HEK293 (cell line): ENCODE results near the gene DLL4.

Experiments used
- REST ChIP-seq: fragments of 450-650 bp; formaldehyde crosslinking; IDR thresholded peaks from 2 replicates; pipeline ENCODE4 v1.5.1; 2016; ENCODE audit warnings: missing biosample characterization, missing genetic modification characterization
- YY1 ChIP-seq: fragments of 450-650 bp; formaldehyde crosslinking; IDR thresholded peaks from 2 replicates; pipeline ENCODE4 v1.5.1; 2018; ENCODE audit warnings: missing biosample characterization, missing genetic modification characterization
- ZBTB8A ChIP-seq: fragments of 450-650 bp; formaldehyde crosslinking; IDR thresholded peaks from 2 replicates; pipeline ENCODE4 v1.5.1; 2016; ENCODE audit warnings: missing biosample characterization, missing genetic modification characterization
- ZNF121 ChIP-seq: fragments of 450-650 bp; formaldehyde crosslinking; IDR thresholded peaks from 2 replicates; pipeline ENCODE4 v1.5.1; 2016; ENCODE audit warnings: missing biosample characterization, missing genetic modification characterization
- ZNF174 ChIP-seq: fragments of 450-650 bp; formaldehyde crosslinking; IDR thresholded peaks from 2 replicates; pipeline ENCODE4 v1.5.0; 2017; ENCODE audit warnings: missing biosample characterization, mild to moderate bottlenecking, missing genetic modification characterization
- ZNF311 ChIP-seq: fragments of 450-650 bp; formaldehyde crosslinking; IDR thresholded peaks from 2 replicates; pipeline ENCODE4 v1.5.1; 2017; ENCODE audit warnings: missing biosample characterization, missing genetic modification characterization, borderline replicate concordance
- ZNF354C ChIP-seq: fragments of 450-650 bp; formaldehyde crosslinking; IDR thresholded peaks from 2 replicates; pipeline ENCODE4 v1.5.1; 2016; ENCODE audit warnings: missing biosample characterization, missing genetic modification characterization, low read depth, borderline replicate concordance
- ZNF561 ChIP-seq: fragments of 450-650 bp; IDR thresholded peaks from 2 replicates; pipeline ENCODE4 v1.5.1; 2018; ENCODE audit warnings: missing biosample characterization, missing genetic modification characterization, borderline replicate concordance
- ZNF777 ChIP-seq: fragments of 450-650 bp; formaldehyde crosslinking; IDR thresholded peaks from 2 replicates; pipeline ENCODE4 v1.5.1; 2017; ENCODE audit warnings: missing biosample characterization, missing genetic modification characterization, borderline replicate concordance
- ZSCAN16 ChIP-seq: fragments of 450-650 bp; formaldehyde crosslinking; IDR thresholded peaks from 2 replicates; pipeline ENCODE4 v1.5.1; 2016; ENCODE audit warnings: missing biosample characterization, missing genetic modification characterization
- TF ChIP-seq, protein P1 (sequence below): fragments of 450-650 bp; formaldehyde crosslinking; IDR thresholded peaks from 2 replicates; pipeline ENCODE4 v1.5.1; 2016; ENCODE audit warnings: missing biosample characterization, missing genetic modification characterization

DNA sequence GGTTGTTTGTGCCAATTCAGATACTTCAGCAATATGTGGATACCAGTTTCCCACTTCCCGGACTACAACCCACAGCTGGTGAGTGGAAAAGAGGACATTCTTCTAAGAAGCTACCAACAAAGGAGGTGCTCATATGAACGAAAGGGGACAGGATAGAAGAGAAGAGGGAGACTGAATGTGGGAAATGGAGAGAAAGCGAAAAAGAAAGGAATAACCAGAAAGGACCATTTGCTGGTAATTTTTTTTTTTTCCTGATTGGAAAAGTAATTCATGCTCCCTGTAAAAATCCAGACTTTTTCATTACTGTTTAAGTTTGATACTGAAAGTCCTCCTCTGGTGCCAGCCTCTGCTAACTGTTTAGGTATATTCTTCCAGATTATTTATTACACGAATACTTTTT is 22.6 kb downstream of the DLL4 start:
- TF ChIP-seq REST (tag by site-specific recombination) (no peak), ZNF777 (tag by site-specific recombination) (no peak), ZNF174 (tag by site-specific recombination) (no peak), ZSCAN16 (tag by site-specific recombination) (no peak), ZBTB8A (tag by site-specific recombination) (no peak), ZNF311 (tag by site-specific recombination) (no peak), ZNF354C (tag by site-specific recombination) (no peak), YY1 (tag by site-specific recombination) (no peak), ZNF561 (tag by site-specific recombination) (no peak), ZNF121 (tag by site-specific recombination) (no peak)
- TF ChIP-seq, protein P1, sequence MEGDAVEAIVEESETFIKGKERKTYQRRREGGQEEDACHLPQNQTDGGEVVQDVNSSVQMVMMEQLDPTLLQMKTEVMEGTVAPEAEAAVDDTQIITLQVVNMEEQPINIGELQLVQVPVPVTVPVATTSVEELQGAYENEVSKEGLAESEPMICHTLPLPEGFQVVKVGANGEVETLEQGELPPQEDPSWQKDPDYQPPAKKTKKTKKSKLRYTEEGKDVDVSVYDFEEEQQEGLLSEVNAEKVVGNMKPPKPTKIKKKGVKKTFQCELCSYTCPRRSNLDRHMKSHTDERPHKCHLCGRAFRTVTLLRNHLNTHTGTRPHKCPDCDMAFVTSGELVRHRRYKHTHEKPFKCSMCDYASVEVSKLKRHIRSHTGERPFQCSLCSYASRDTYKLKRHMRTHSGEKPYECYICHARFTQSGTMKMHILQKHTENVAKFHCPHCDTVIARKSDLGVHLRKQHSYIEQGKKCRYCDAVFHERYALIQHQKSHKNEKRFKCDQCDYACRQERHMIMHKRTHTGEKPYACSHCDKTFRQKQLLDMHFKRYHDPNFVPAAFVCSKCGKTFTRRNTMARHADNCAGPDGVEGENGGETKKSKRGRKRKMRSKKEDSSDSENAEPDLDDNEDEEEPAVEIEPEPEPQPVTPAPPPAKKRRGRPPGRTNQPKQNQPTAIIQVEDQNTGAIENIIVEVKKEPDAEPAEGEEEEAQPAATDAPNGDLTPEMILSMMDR (tag by site-specific recombination), result no peak
